GM12878 (cell line): ENCODE data around the gene FMNL3. TPM values are rescaled to one million over a fixed set of nuclear protein-coding genes. Genes with fewer than 3 reads are reported as not detected.

Experiments used
- ATAC-seq: fragments of 200-7000 bp; cut with Tn5 transposase; 3 replicates; pipeline ENCODE4 v1.9.1; 2020; ENCODE audit warnings: mild to moderate bottlenecking, moderate library complexity
- BruUV-seq: library from RNA; stranded (reverse); fragments of 400-500 nt; replicated peaks from 2 replicates; lab custom pipeline; 2021; lab: Mats Ljungman, UMichigan
- CTCF ChIA-PET: fragments of 300-600 bp; sonication (Branson Sonifier 250); formaldehyde crosslinking; extraction: SDS; loops from one replicate; lab custom pipeline; 2021; ENCODE audit warnings: inconsistent platforms; lab: Yijun Ruan, JAX
- POLR2A ChIA-PET: fragments of 350-600 bp; formaldehyde crosslinking; extraction: SDS; loops from one replicate; lab custom pipeline; 2021; ENCODE audit warnings: inconsistent platforms; lab: Charles Lee
- RAD21 ChIA-PET: fragments of 300-600 bp; sonication (Branson Sonifier 250); formaldehyde crosslinking; loops from one replicate; lab custom pipeline; 2023; ENCODE audit warnings: antibody characterized with exemption; ENCODE audit not compliant: unreplicated experiment; lab: Charles Lee
- SMC1A ChIA-PET: fragments of 300-600 bp; sonication (Branson Sonifier 250); formaldehyde crosslinking; loops from one replicate; lab custom pipeline; 2023; ENCODE audit not compliant: unreplicated experiment, uncharacterized antibody; lab: Charles Lee
- DNase-seq: peaks from one replicate; pipeline ENCODE4 v3.0.0-alpha.2; 2011; ENCODE audit warnings: low read depth, low spot score
- FAIRE-seq: peaks from 3 replicates; lab custom pipeline; 2011; peaks lifted over from hg19 to GRCh38; lab: Jason Lieb, UNC
- H2AFZ ChIP-seq: 2 replicates; pipeline ENCODE4 v1.6.0; 2011; ENCODE audit warnings: low read depth, low read length, control low read depth; ENCODE audit not compliant: control insufficient read depth
- H3K27ac ChIP-seq: 2 replicates; pipeline ENCODE4 v1.5.1; 2011; ENCODE audit warnings: control low read depth; ENCODE audit not compliant: control insufficient read depth, insufficient read depth
- H3K27me3 ChIP-seq, 2 experiments: replicated peaks in 1 of 2; 2 replicates each; pipeline versions ENCODE4 v1.6.0 to v1.6.1; 2011; ENCODE audit warnings: low read length in 1 of 2; ENCODE audit not compliant: control insufficient read depth in 2 of 2, insufficient read depth in 2 of 2
- H3K36me3 ChIP-seq, 2 experiments: 2 replicates each; pipeline ENCODE4 v1.5.1; 2011; ENCODE audit warnings: low read length in 1 of 2; ENCODE audit not compliant: control insufficient read depth in 2 of 2, insufficient read depth in 2 of 2
- H3K4me1 ChIP-seq: 2 replicates; pipeline ENCODE4 v1.6.1; 2011; ENCODE audit warnings: mild to moderate bottlenecking, low read length, moderate library complexity, mixed read lengths; ENCODE audit not compliant: control insufficient read depth, insufficient read depth
- H3K4me2 ChIP-seq: 2 replicates; pipeline ENCODE4 v1.6.0; 2011; ENCODE audit warnings: control low read depth; ENCODE audit not compliant: control insufficient read depth, insufficient read depth
- H3K4me3 ChIP-seq: fragments of 200-600 bp; sonication (generic); 2 replicates; pipeline ENCODE4 v1.5.1; 2016
- H3K79me2 ChIP-seq: 2 replicates; pipeline ENCODE4 v1.6.0; 2011; ENCODE audit warnings: low read length; ENCODE audit not compliant: control insufficient read depth, insufficient read depth
- H3K9ac ChIP-seq: 2 replicates; pipeline ENCODE4 v1.8.0; 2011; ENCODE audit warnings: low read length, control low read depth, mixed read lengths; ENCODE audit not compliant: control insufficient read depth, insufficient read depth
- H3K9me3 ChIP-seq: replicated peaks from 3 replicates; pipeline ENCODE4 v1.5.1; 2011; ENCODE audit warnings: mild to moderate bottlenecking, low read length; ENCODE audit not compliant: control insufficient read depth, insufficient read depth
- H4K20me1 ChIP-seq: 2 replicates; pipeline ENCODE4 v1.6.0; 2011; ENCODE audit not compliant: control insufficient read depth, insufficient read depth
- TCF3 ChIP-seq: IDR thresholded peaks from 2 replicates; pipeline ENCODE4 v1.6.1; 2012; ENCODE audit warnings: low read depth, mild to moderate bottlenecking, low read length, borderline replicate concordance; ENCODE audit not compliant: insufficient read depth
- WGBS: methylation state at CpG from one replicate; pipeline ENCODE4 v1.1.6; 2016; ENCODE audit warnings: low lambda C conversion rate; ENCODE audit not compliant: insufficient replicate concordance, insufficient coverage; ENCODE audit errors: missing lambda C conversion rate; 5-methylcytosine and 5-hydroxymethylcytosine counted together
- in situ Hi-C: fragments of 300-500 bp; cut with MboI; formaldehyde crosslinking; loops from 9 replicates; pipeline ENCODE4 v1.14.3; 2018; ENCODE audit warnings: mixed read lengths
- intact Hi-C: fragments of 100-400 bp; cut with micrococcal nuclease; formaldehyde crosslinking; loops from one replicate; pipeline ENCODE4 v1.14.2; 2022; ENCODE audit not compliant: unreplicated experiment
- polyA plus RNA-seq, 11 experiments: library from polyadenylated mRNA; depleted of rRNA in 4 of 11; unstranded in 6 of 11; stranded (reverse) in 5 of 11; fragments of >200 nt; fragmentation: Nextera tagmentation in 4 of 11; fragmentation: Illumina TruSeq in 1 of 11; extraction: Ambion mirVana in 4 of 11; extraction: Trizol in 1 of 11; gene quantifications; 1 replicate in 1 of 11; 2 replicates in 10 of 11; pipeline versions ENCODE4 v1.2.1 to v1.2.3, GENCODE V29; 2011 to 2016; ENCODE audit warnings: inconsistent platforms in 2 of 11, missing spikeins in 2 of 11, low read depth in 1 of 11
- total RNA-seq, 4 experiments: library from RNA; depleted of rRNA in 3 of 4; stranded (reverse); fragments of >200 nt in 3 of 4; fragmentation: Illumina TruSeq in 1 of 4; extraction: Trizol in 1 of 4; gene quantifications; 2 replicates each; pipeline versions ENCODE4 v1.2.1 to v1.2.3, GENCODE V29; 2013 to 2021
- TF ChIP-seq, protein P1 (sequence below), 3 experiments: IDR thresholded peaks in 2 of 3; conservative IDR thresholded peaks in 1 of 3; 2 replicates each; pipeline ENCODE4 v1.5.1; 2011; ENCODE audit warnings: low read depth in 3 of 3, low read length in 3 of 3, mild to moderate bottlenecking in 3 of 3, control low read depth in 2 of 3, moderate library complexity in 2 of 3, inconsistent platforms in 1 of 3, mixed read lengths in 1 of 3; ENCODE audit not compliant: control insufficient read depth in 2 of 3, insufficient read depth in 1 of 3; ENCODE audit errors: extremely low read depth in 1 of 3

FMNL3 gene
- total and polyA plus RNA-seq, 10 of the 15 experiments (the other 5 are each of a cell fraction or from before 2014, with no cell fraction given), result 3.0 to 64.9 (median 30.9) TPM

DNA sequence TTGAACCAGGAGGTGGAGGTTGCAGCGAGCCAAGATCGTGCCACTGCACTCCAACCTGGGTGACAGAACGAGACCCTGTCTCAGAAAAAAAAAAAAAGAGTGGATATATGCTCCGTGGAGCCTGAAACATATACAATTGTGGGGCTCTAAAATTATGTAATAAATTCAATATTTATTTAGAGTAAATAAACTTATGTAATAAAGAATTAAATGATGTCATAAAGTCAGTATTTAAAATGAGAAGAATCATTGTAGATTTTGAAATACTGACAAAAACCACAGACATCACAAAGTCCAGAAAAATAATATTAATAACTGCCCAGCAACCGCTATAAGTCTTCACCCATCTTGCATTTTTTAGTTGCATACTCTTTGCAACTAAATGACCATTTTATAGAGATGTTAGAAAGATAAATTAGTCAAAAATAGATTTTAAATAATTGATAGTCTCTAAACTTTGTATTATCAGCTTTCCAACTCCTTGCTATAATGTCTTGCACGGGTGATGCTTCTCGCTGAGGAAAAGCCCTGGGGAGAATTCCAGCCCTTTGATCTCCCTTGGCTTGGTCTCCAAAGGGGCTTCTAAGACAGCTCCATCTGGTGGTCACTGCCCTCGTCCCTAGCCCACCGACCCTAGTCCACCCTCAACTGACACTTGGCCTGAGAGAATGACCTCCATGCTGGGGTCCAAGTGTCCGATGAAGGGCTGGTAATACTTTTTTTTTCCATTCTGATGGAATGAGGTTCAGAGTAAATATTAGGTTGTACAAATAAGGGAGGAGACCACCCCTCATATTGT, 26.2 kb upstream of the FMNL3 start:
- intact Hi-C loops, result no loop called here
- H3K27ac ChIP-seq, result no peak overlapping the region
- WGBS, result 57% methylated on average over 10 of the region's 10 CpGs
- TF ChIP-seq TCF3, result no peak
- TF ChIP-seq, protein P1, sequence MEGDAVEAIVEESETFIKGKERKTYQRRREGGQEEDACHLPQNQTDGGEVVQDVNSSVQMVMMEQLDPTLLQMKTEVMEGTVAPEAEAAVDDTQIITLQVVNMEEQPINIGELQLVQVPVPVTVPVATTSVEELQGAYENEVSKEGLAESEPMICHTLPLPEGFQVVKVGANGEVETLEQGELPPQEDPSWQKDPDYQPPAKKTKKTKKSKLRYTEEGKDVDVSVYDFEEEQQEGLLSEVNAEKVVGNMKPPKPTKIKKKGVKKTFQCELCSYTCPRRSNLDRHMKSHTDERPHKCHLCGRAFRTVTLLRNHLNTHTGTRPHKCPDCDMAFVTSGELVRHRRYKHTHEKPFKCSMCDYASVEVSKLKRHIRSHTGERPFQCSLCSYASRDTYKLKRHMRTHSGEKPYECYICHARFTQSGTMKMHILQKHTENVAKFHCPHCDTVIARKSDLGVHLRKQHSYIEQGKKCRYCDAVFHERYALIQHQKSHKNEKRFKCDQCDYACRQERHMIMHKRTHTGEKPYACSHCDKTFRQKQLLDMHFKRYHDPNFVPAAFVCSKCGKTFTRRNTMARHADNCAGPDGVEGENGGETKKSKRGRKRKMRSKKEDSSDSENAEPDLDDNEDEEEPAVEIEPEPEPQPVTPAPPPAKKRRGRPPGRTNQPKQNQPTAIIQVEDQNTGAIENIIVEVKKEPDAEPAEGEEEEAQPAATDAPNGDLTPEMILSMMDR (IDR thresholded peaks at IDR 0.05 in 2 of 3, conservative IDR thresholded peaks at IDR 0.05 in 1 of 3; ENCODE audit: control insufficient read depth in 2 of 3, extremely low read depth in 1 of 3, insufficient read depth in 1 of 3, low read depth in 3 of 3, low read length in 3 of 3), result 0 out of 6 replicates have a peak, but pooled peaks of 1 of the 3 experiments have one; percentile 2
- no peaks in the 10 kb centered on the region for H3K4me1 ChIP-seq
- no peak overlapping the region for H3K9ac ChIP-seq
- H3K4me3 ChIP-seq, result no peak overlapping the region
- no peaks in the 10 kb centered on the region for H3K36me3 ChIP-seq
- no peak overlapping the region for H2AFZ ChIP-seq
- in situ Hi-C loops, result no loop called here
- ATAC-seq, result no peak
- no peaks in the 10 kb centered on the region for H3K9me3 ChIP-seq
- CTCF ChIA-PET, result interaction anchor here (0.7 to 1.1 kb wide), 2 partner anchors 45 to 153 kb away, joined by 3 read pairs; no protein-coding TSS in a partner anchor
- H4K20me1 ChIP-seq, result no peaks in the 10 kb centered on the region
- POLR2A ChIA-PET, result interaction anchor here (0.6 to 1.1 kb wide), 2 partner anchors 18 to 51 kb away, joined by 3 to 6 read pairs; no protein-coding TSS in a partner anchor
- no peaks in the 10 kb centered on the region for H3K79me2 ChIP-seq
- SMC1A ChIA-PET, result no interaction called here
- RAD21 ChIA-PET, result no interaction called here
- no peak overlapping the region for H3K4me2 ChIP-seq
- no peak for DNase-seq
- no peak for FAIRE-seq
- BruUV-seq, result no TSS peak
- H3K27me3 ChIP-seq, result no peaks in the 10 kb centered on the region
